ACC112 (cell line): Measurements from ENCODE around the gene TACC2.

Experiments used
- H2AFZ ChIP-seq: fragments of 200-600 bp; sonication (generic); one replicate; pipeline ENCODE4 v1.6.0; 2017; ENCODE audit warnings: antibody characterized with exemption, low read length; ENCODE audit not compliant: unreplicated experiment
- H3K27ac ChIP-seq: fragments of 200-600 bp; sonication (generic); 2 replicates; pipeline ENCODE4 v1.5.1; 2014; ENCODE audit warnings: low read depth, mild to moderate bottlenecking, antibody characterized with exemption, low read length, moderate library complexity
- H3K27me3 ChIP-seq: fragments of 200-600 bp; sonication (generic); 2 replicates; pipeline ENCODE4 v1.6.1; 2014; ENCODE audit warnings: mild to moderate bottlenecking, antibody characterized with exemption, low read length, moderate library complexity, mixed read lengths; ENCODE audit not compliant: insufficient read depth
- H3K36me3 ChIP-seq: fragments of 200-600 bp; sonication (generic); 2 replicates; pipeline ENCODE4 v1.6.1; 2016; ENCODE audit warnings: mild to moderate bottlenecking, antibody characterized with exemption, low read length, moderate library complexity, mixed read lengths; ENCODE audit not compliant: insufficient read depth
- H3K4me1 ChIP-seq: fragments of 200-600 bp; sonication (generic); one replicate; pipeline ENCODE4 v1.6.1; 2016; ENCODE audit warnings: low read length, mixed read lengths; ENCODE audit not compliant: insufficient read depth, unreplicated experiment, control insufficient read depth
- H3K4me3 ChIP-seq: fragments of 200-600 bp; sonication (generic); 2 replicates; pipeline ENCODE4 v1.5.1; 2014; ENCODE audit warnings: mild to moderate bottlenecking, low read depth, low read length
- H3K79me2 ChIP-seq: fragments of 200-600 bp; sonication (generic); one replicate; pipeline ENCODE4 v1.6.0; 2016; ENCODE audit warnings: low read length; ENCODE audit not compliant: control insufficient read depth, unreplicated experiment, insufficient read depth

Gene TACC2

DNA sequence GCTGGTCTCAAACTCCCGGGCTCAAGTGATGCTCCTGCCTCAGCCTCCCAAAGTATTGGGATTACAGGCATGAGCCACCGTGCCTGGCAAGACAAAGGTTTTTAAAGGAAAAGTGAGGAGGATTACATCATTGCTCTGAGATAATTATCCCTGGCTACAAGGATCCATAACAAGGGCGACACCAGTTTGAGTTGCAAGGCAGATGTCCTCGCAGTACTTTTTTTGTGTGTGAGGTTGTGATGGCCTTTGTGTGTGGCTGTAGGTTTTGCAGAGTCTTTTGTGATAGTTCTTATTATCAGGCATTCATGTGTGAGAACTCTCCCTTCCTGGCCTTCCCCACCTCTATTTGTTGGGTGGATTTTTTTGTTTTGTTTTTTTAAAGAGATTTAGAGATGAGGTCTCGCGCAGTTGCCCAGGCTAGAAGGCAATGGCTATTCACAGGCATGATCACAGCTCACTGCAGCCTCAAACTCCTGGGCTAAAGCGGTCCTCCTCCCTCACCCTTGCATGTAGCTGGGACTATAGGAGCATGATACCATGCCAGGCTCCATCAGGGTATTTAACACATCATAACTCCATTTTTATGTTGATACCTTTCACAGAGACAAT, 292.2 kb downstream of the TACC2 start:
- Histone ChIP-seq H3K4me1 (peaks cover 15% of the 10 kb centered on the region), H3K36me3 (no peaks in the 10 kb centered on the region)

DNA sequence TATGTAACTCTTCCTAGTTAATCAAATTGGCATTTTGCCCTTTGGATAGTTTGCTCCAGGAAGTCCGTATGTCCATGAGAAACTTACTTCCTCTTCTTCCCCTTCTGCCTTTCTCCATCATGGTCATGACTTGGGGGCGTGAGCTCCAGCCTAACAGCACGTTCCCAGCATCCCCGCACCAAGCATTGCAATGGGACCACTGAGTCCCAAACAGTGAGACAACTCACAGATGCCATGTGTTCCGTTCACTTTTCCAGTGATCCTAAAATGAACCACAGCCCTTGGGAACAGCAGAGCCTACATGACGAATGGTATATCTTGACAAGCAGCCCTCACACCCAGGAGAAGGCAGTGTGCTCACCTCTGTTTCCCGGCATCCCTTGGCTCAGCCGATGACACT, 292.8 kb downstream of the TACC2 start:
- Histone ChIP-seq H3K27me3 (no peaks in the 10 kb centered on the region), H2AFZ (no peak overlapping the region), H3K4me3 (no peak overlapping the region)

More for the DNA sequence above, 292.2 kb downstream of the TACC2 start:
- Histone ChIP-seq H3K4me3 (no peak overlapping the region), H3K27me3 (no peaks in the 10 kb centered on the region), H3K27ac (no peak overlapping the region), H2AFZ (no peak overlapping the region), H3K79me2 (no peaks in the 10 kb centered on the region)

DNA sequence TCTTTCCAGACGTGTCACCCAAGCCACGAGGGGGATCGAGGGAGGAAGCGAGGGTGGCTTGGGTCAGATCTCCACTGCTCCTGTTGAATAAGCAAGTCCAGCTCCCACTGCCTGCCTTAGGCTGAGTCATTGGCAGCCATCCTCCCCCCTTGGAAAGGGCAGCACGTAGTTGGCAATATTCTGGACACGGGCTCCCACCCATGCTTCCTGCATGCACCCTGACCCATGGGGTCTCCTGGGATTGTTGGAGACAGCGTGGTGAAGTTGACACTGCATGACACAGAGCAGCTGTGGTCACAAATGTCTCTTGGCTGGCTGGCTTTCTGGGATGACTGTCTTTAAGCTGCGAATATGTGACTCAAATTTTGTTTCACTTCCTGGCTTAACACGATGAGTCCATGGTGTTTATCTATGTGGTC, 293.3 kb downstream of the TACC2 start:
- Histone ChIP-seq H3K4me3 (0 out of 2 replicates have a peak overlapping the region, but pooled peaks have one; percentile 16), H3K27me3 (no peaks in the 10 kb centered on the region), H3K27ac (no peak overlapping the region), H3K36me3 (no peaks in the 10 kb centered on the region), H2AFZ (no peak overlapping the region), H3K4me1 (peaks cover 15% of the 10 kb centered on the region), H3K79me2 (no peaks in the 10 kb centered on the region)

More for the DNA sequence above, 292.8 kb downstream of the TACC2 start:
- no peak overlapping the region for H3K27ac ChIP-seq
- H3K36me3 ChIP-seq, result no peaks in the 10 kb centered on the region
- H3K4me1 ChIP-seq, result peaks cover 15% of the 10 kb centered on the region
- no peaks in the 10 kb centered on the region for H3K79me2 ChIP-seq

DNA sequence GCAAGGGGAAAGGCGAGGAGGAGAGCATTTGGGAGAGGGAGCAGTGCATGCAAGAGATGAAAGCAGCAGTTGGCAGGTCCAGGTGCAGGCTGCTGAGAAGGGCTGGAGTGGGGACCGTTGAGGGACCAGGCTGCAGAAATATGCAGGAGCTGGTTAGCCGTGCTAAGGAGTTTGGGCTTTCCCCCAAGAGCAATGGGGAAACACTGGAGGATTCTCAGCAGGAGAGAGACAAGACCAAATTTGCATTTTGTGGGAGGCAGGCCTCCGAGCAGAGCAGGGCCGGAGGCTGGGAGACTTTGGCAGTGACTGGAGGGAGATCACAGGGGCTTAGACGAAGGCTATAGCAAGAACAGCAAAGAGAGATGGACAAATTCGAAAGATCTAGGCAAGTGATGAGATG, 293.9 kb downstream of the TACC2 start:
- Histone ChIP-seq H2AFZ (no peak overlapping the region), H3K4me1 (peaks cover 19% of the 10 kb centered on the region), H3K27ac (no peak overlapping the region), H3K27me3 (no peaks in the 10 kb centered on the region), H3K4me3 (no peak overlapping the region), H3K79me2 (no peaks in the 10 kb centered on the region), H3K36me3 (no peaks in the 10 kb centered on the region)

DNA sequence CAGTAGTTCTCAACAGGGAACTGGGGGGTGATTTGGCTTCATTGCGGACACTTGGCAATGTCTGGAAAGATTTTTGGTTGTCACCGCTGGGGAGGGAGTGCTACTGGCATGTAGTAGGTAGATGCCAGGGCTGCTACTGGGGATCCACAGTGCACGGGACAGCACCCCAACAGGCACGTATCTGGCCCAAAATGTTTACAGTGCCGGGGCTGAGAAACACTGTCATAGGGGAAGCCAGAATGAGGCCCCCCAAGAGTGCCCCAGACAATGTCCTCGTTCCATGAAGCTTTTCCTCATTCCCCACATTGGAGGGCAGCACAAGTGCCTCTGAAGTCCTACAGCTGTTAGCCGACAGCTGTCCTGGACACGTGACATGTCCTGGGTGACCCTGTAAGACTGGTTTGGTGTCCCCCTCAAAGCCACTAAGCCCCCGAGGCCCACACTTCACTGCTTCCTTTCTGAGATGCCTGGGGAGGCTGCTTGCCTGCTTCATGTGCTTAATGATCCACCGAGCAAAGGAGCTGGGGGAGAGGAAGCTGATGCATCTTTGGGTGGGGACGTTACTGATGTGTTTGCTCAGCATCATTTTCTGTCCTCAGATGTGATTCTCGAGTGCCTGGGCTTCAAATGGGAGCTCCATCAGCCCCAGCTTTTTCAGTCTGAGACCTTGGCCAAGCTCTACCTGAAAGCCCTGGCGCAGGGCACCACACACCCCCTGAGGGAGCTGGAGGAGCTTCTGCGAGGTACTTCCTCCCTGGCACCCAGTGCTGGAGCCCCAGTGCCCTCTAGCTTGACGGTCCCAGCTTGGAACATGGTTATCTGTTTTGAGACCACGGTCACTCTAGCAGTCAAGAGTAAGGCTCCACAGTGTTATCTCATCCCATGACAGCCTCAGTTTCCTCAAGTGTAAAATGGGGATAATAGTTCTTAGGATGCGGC, 296.8 kb downstream of the TACC2 start:
- Histone ChIP-seq H3K79me2 (no peaks in the 10 kb centered on the region), H2AFZ (no peak overlapping the region), H3K27ac (no peak overlapping the region), H3K36me3 (no peaks in the 10 kb centered on the region), H3K4me3 (no peak overlapping the region), H3K27me3 (no peaks in the 10 kb centered on the region; the same call in 1 of the 2 replicates), H3K4me1 (peaks cover 19% of the 10 kb centered on the region)

DNA sequence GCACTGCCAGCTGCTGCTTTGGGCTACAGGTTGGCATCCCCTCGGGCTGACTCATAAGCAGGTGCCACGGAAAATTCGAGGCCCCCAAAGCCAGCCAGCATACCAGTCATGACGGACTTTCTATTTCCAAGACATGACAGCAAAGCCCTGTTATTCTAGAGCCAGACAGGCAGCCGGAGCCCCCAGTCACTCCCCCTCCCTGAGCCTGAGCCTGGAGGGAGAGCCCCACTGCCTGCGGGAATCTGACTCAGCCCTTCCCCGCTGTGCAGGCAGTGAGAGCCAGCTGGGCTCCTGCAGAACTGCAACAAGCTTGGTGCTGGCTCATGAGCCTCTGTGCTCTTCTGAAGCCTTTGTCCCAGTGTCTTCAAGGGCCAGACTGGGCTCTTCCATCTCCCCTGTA, 297.9 kb downstream of the TACC2 start:
- no peaks in the 10 kb centered on the region; the same call in 1 of the 2 replicates for H3K27me3 ChIP-seq
- H3K27ac ChIP-seq, result no peak overlapping the region
- no peak overlapping the region for H2AFZ ChIP-seq
- H3K4me1 ChIP-seq, result peaks cover 12% of the 10 kb centered on the region
- no peaks in the 10 kb centered on the region for H3K79me2 ChIP-seq
- H3K4me3 ChIP-seq, result no peak overlapping the region
- no peaks in the 10 kb centered on the region for H3K36me3 ChIP-seq

DNA sequence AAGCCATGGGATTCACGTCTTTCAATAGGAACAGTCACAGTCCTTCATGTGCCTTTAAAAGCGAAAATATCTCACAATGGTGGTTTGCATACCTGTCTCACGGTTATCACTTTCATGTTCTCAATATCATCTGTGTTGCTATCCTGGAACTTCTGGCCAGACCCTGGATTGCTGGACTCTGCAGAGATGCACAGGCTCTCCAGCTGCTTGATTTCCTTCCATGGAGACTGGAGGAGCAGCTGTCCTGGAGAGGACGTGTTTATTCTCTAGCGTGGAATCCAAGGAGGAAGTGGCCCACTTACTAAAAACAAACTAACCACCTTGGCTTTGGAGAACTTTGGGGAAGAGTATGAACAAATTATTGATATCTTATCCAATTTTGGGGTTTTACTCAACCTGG, 298.6 kb downstream of the TACC2 start:
- H3K79me2 ChIP-seq, result no peaks in the 10 kb centered on the region
- peaks cover 5% of the 10 kb centered on the region for H3K4me1 ChIP-seq
- H2AFZ ChIP-seq, result no peak overlapping the region
- no peaks in the 10 kb centered on the region; the same call in 1 of the 2 replicates for H3K27me3 ChIP-seq
- no peaks in the 10 kb centered on the region for H3K36me3 ChIP-seq
- H3K4me3 ChIP-seq, result no peak overlapping the region
- H3K27ac ChIP-seq, result no peak overlapping the region

DNA sequence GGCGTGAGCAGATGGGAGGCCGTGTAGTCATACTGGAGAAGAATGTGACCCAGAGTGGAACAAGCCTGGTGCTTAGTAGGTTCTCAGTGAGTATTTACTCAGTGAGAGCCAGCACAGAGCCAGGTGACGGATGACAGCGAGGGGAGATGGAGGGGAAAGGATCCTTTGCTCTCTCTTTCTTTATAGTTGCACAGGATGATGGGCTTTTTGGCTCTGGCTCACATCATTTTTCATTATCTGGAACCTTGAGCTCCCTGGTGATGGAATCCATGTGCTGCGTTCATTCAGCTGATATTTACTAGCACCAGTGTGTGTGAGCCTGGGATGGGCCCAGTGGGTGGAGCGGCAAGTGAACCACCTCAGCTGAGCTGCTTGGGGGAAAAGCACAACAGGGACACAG, 299.3 kb downstream of the TACC2 start:
- Histone ChIP-seq H3K4me1 (peaks cover 4% of the 10 kb centered on the region), H3K4me3 (no peak overlapping the region), H3K27ac (no peak overlapping the region), H3K27me3 (no peaks in the 10 kb centered on the region; the same call in 1 of the 2 replicates), H2AFZ (no peak overlapping the region), H3K79me2 (no peaks in the 10 kb centered on the region), H3K36me3 (no peaks in the 10 kb centered on the region)

DNA sequence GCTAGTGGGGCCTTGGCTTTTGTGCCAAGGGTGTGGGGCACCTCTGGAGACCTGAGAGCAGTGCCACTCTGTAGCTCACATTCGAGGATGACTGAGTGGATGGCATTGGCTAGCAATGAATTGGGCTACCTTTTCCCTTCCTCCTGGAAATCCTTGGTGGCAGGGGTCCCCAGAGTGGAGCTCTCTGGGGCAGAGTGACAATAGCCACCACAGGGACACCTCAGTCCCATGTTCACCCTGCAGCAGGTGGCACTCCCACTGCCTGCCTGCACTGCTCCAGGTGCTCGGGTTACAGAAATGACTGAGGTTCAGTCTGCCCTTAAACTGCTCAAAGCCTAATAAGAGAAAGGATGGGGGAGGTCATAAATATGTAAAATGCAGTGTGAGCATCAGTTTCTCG, 300.0 kb downstream of the TACC2 start:
- H3K36me3 ChIP-seq, result no peaks in the 10 kb centered on the region
- H3K4me1 ChIP-seq, result peaks cover 4% of the 10 kb centered on the region
- H3K27me3 ChIP-seq, result no peaks in the 10 kb centered on the region; the same call in 1 of the 2 replicates
- no peak overlapping the region for H3K4me3 ChIP-seq
- H2AFZ ChIP-seq, result no peak overlapping the region
- H3K79me2 ChIP-seq, result no peaks in the 10 kb centered on the region
- H3K27ac ChIP-seq, result no peak overlapping the region

DNA sequence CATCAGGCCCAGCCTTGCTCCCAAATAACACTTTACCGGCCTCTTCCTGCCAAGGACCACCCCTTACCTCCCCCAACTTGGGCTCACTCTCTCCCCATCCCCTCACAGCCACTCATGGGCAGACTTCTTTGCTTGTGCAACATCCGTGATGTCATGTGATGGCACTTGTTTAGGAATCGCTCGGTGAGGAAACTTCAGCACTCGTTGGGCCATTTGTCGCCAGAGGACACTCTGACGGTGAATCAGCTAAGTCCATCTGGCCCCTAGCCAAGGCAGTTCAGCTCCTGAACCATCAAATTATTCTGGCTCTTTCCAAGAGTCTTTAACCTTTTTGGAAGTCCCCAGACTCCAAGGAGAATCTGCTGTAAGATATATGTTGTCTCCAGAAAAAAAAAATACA, 301.4 kb downstream of the TACC2 start:
- H3K4me1 ChIP-seq, result peaks cover 4% of the 10 kb centered on the region
- H2AFZ ChIP-seq, result no peak overlapping the region
- no peaks in the 10 kb centered on the region for H3K79me2 ChIP-seq
- peaks cover 5% of the 10 kb centered on the region; the same call in 1 of the 2 replicates for H3K27me3 ChIP-seq
- H3K4me3 ChIP-seq, result no peak overlapping the region
- H3K36me3 ChIP-seq, result no peaks in the 10 kb centered on the region
- H3K27ac ChIP-seq, result no peak overlapping the region
